AG10803 (cell line): ENCODE results near the gene DISC1.

Experiments
- DNase-seq: peaks from one replicate; pipeline ENCODE4 v3.0.0; 2010; ENCODE audit warnings: low read depth
- H3K4me3 ChIP-seq: 2 replicates; pipeline ENCODE4 v1.5.1; 2011; ENCODE audit warnings: mild to moderate bottlenecking, low read length, control low read depth
- CTCF ChIP-seq: conservative IDR thresholded peaks from 2 replicates; pipeline ENCODE4 v1.5.1; 2011; ENCODE audit warnings: mild to moderate bottlenecking, low read length, control low read depth, inconsistent platforms

DISC1 gene

GRCh38 chr1:231814521-231814920, 187.9 kb downstream of the DISC1 start:
- no peak for TF ChIP-seq CTCF

GRCh38 chr1:231817801-231818200, 191.2 kb downstream of the DISC1 start:
- TF ChIP-seq CTCF, result no peak
- no peak overlapping the region for H3K4me3 ChIP-seq
- peak; percentile 35 for DNase-seq

More at GRCh38 chr1:231814521-231814920, 187.9 kb downstream of the DISC1 start:
- no peak overlapping the region for H3K4me3 ChIP-seq
- no peak for DNase-seq

GRCh38 chr1:231818337-231818736, 191.7 kb downstream of the DISC1 start:
- peak; percentile 42 for DNase-seq
- H3K4me3 ChIP-seq, result no peak overlapping the region
- no peak for TF ChIP-seq CTCF

GRCh38 chr1:231821281-231821680, 194.7 kb downstream of the DISC1 start:
- TF ChIP-seq CTCF, result no peak
- no peak overlapping the region for H3K4me3 ChIP-seq
- DNase-seq, result no peak

GRCh38 chr1:231822041-231822440, 195.5 kb downstream of the DISC1 start:
- H3K4me3 ChIP-seq, result no peak overlapping the region
- TF ChIP-seq CTCF, result no peak
- DNase-seq, result no peak

- H3K4me3 ChIP-seq, result no peak overlapping the region
- DNase-seq, result no peak
- TF ChIP-seq CTCF, result no peak
Measured at GRCh38 chr1:231826566-231826965, 200.0 kb downstream of the DISC1 start.

- peak; percentile 97 for DNase-seq
- no peak overlapping the region for H3K4me3 ChIP-seq
- TF ChIP-seq CTCF, result no peak
Measured at GRCh38 chr1:231827337-231828105, 200.9 kb downstream of the DISC1 start.
